CD4-positive, alpha-beta T cell treated with Interleukin-15 for 4 hours (primary cell): ENCODE results near the gene CACNA2D3.

Experiments
- DNase-seq: peaks from one replicate; pipeline ENCODE4 v3.0.0-alpha.2; 2020; ENCODE audit warnings: low spot score

The CACNA2D3 gene

DNA sequence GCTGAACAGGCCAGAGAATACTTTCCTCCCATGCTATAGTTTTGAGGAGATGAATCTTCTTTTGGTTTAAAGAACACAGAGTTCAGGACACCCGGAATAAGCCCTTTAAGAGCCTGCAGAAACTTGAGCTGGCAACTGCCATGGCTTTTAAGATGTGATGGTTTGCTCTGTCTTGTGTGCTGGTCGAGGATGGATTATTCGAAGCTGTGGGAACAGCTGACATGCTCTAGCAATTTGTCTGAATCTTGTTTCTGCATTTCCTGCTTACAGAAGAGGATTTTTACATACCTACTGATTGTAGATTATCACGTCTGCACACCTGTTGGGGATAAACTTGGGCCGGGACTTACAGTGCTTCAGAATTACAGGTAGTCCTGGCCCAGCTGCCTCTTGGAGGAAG is 408.6 kb downstream of the CACNA2D3 start:
- DNase-seq: no peak

DNA sequence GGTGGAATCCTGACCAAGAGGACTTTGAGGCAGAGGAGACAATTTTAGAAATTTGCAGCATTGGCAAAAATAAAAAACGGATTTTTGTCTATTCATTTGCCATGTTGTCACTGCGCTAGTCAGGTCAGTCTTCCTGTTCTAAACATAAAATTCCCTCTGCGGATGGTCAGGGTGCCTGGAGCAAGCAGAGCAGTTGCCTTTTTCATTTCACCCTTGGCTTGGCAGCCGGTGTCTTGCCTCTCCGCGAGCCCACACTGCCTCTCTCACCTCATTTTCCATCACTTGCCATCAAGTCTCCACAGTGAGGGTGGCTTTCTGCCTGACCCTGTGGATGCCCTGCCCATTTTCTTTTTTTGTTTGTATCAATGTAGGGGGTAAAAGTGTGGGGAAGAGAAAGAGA is 409.4 kb downstream of the CACNA2D3 start:
- DNase-seq: no peak

GRCh38 chr3:54533856-54534255 is 411.5 kb downstream of the CACNA2D3 start:
- DNase-seq: no peak

DNA sequence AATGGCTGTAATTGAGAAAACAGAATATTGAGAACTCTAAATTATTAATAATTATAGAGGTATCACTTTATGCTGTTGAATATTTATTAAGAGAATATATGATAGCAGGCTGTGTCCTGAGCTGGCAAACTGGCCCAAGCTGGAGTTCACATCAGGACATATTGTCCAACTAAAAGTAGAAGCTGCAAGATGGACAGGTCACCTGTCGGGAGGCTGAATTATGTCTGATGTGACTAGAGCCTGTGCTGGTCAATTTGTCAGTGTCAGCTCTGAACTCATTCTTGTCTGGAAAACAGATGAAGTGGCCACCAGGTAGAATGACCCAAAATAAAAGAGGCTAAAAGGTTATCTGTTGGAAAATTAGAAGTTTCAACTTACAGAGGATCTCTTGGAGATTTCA is 413.3 kb downstream of the CACNA2D3 start:
- DNase-seq: no peak

- no peak for DNase-seq
Observed at GRCh38 chr3:54536450-54536849, 414.1 kb downstream of the CACNA2D3 start.

GRCh38 chr3:54537506-54537905 is 415.2 kb downstream of the CACNA2D3 start:
- no peak for DNase-seq

DNA sequence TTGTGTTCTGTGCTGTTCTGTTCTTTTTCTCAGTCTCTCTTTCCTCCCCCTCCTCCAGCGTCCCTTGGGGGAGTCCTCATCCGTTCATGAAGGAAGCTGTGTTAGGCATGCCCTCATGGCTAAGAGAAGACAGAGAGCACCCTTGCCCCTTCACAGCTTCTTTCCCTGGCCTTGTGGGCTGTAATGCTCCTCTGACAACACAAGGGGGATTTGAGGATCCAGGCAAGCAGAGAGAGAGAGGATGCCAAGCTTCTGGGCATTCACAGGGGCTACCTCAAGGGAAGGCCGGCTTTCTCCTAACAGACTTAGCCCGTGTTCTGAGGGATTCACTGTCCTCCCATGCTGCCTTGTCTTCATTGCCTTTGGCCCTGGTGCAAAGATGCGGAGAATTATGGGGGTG is 416.0 kb downstream of the CACNA2D3 start:
- DNase-seq: no peak

- no peak for DNase-seq
Observed at GRCh38 chr3:54541369-54541768, 419.0 kb downstream of the CACNA2D3 start.

DNA sequence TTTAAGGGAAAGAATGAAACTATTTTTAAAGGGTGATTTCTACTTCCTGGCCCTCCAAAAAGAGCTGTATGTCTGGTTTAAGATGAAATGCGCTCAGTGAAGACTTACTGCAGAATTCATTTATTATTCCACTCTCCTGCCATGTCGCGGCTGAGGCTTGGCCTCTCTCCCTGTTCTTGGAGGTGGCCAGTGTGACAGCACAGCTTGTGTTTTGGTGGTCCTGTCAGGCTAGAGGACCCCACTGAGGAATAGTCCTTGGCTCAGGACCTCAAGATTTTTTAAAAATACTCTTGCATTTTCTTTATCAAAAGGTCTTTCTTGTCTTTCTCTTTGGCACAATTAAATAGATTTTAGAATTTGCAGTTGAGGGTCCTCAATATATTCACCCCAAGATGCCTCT is 421.1 kb downstream of the CACNA2D3 start:
- no peak for DNase-seq

DNA sequence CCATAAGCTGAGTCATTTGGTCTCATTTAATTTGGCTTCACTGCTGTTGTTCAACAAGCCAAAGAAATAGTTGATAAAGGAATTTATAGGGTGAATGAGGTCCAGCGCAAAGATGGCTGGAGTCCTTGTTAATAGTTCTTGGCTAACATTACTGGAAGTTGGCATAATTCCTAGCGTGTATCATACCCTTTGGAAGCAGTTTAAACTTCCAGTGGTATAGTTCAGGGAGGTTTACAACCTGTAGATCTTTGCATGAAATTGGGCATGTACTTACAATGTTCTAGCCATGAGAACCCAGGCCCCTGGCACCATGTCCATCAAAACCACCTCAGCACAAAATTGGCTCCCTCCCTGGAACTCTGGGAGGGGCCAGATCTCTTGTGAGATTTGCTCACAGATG is 424.7 kb downstream of the CACNA2D3 start:
- no peak for DNase-seq

- DNase-seq: no peak
Observed at GRCh38 chr3:54547846-54548245, 425.5 kb downstream of the CACNA2D3 start.

DNA sequence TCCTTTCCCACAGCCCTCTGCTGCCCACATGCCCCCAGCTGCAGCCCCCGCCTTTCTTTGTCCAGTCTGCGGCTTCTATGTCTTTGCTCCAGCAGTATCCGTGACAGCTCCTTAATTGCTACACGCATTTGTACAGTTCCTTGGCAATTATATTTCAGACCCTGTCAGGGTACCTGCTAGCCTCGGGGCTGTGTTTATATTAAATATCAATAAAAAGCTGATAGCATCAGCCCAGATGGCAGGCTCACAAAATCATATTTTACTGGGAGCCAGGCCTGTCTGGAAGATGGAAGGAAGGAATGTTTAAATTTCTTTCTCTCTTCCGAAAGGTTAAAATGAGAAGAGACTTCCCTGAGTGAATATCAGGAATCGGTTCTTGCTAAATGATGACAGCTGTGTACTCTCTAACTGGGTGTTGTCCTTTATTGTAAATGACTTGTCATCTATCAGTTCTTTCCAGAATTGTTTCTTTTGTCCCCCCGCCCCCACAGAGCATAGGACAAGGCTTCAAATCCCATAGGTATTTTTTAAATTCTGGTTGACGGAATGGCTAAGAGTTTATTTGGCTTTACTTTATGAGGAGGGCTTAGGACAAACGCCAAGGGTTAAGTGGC is 427.4 kb downstream of the CACNA2D3 start:
- DNase-seq: no peak

- DNase-seq: no peak
Observed at GRCh38 chr3:54550221-54550977, 428.0 kb downstream of the CACNA2D3 start.

- DNase-seq: no peak
Observed at GRCh38 chr3:54556630-54557029, 434.3 kb downstream of the CACNA2D3 start.

DNA sequence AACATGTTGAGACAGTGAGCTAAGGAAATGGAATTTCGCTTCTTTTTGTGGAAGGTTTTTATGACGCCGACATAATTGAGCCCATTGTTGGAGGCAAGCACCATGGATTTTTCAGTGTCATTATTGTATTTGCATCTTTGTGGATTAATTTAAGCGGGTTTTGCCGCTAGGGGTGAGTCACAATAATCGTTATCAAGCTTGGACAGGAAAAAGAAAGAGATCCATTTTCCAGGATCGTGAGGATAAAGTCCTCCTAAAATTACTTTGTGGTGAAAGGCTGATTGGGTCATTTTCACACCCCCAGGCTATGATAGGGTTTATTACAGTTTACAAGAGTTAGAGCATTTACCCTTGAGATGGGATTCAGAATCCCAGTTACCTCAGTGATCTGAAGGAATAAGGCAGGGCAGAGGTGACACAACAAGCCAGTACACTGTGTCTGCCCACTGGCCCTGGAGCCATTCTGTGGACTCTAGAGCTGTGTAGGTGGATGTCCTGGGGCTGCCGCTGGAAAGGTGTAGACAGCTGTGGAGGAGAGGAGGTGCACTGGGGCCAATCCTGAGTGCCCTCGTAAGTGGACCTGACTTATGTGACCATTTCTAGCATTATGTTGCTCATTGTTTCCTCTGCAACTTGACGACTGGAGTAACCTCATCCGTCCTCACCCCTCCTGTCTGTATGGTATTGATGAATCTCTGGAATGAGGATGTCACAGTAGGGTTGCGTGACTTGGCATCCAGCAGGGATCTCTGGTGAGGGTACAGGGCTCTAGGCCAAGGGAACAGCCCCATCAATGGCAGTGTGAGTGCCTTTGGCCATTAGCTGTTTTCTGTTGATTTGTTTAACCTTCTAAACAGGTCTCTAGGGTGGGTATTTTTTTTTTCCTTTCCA is 435.4 kb downstream of the CACNA2D3 start:
- DNase-seq: no peak

DNA sequence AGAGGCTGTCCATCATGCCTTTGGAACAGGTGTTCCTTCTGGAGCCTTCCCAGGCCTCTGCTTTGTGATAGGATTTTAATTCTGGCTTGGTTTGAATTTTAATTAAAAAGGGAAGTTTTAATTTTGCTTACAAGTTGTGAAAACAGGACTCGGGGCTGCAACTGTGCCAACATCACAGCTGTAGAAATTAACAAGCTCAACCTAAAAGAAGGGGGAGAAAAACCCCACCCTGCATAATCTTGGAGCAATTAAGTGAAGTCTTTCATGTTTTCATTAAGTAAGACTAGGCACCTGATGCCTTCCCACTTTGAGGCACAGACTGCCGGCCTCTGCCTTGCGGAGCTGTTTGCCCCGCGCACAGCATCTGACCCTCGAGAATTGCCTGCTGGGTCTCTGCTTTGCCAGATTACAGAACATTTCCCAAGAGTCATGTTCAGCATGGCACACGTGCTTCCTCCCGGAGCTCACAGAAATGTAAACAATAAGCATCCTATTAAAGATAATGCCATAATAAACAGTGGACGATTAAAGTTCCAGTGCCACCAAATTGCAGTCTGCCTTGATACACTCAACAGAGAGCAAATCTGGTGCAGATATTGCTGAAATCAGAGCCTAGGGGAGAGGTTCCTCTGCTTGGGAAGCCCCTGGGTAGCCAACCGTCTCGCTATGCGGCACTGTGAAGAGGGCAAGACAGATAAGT is 441.3 kb downstream of the CACNA2D3 start:
- no peak for DNase-seq

DNA sequence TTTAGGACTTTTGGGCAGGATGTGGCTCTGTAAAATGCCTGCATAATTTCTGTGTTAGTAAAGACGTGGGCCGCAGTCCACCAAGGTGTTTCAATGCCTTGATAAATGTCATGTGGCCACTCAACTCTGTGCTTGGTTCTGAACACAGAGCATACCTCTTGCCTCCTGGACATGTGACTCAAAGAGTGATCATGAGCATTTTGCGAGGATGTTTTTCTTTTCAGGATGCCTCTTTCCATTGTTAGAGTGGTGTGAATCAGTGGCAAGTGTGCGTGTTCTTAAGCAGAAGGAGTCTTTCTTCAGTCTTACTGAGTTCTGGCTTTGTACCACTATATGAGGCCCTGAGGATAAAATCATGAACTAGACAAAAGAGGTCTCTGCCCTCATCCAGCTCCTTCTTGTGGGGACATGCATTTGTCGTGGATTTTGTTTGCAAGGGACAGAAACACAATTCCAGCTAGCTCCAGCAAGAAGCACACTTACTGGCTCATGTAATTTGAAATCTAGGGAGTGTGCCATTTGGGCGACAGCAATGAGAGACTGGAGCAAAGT is 442.1 kb downstream of the CACNA2D3 start:
- DNase-seq: no peak

DNA sequence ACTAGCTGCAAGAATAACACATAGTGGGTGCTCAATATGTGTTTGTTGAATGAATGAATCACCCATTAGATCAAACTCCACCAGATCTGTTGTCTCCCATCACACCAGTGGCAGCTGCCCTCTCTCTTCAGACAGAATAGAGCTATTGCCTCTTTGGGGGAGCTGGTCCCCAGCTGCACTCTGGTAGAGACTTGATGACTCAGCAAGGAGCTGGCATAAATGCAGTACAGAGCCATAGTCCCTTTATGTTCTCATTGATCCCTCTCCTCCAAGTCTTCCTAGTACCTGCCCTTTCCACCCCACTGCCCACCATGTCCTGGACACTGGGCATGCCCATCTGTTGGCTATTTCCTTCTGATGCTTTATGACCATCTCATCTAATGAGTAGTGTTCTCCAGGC is 443.6 kb downstream of the CACNA2D3 start:
- DNase-seq: no peak

DNA sequence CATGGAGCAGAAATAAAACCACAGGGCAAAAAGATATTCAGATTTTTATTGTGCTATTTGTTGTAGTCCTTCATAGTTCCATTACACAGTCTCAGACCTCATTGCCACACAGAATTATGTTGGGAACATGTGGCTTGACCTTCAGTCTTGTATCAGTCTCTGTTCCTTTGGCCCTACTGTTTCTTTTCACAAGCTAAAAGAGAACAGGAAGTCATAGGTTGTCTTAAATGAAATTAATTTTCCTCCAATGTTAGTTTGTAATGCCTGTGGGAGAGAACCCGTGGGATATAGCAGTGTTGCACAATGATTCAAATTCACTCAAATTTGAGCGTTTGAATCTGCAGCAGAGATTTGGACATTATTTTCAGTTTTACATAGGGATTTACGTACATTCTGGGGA is 445.6 kb downstream of the CACNA2D3 start:
- DNase-seq: no peak

DNA sequence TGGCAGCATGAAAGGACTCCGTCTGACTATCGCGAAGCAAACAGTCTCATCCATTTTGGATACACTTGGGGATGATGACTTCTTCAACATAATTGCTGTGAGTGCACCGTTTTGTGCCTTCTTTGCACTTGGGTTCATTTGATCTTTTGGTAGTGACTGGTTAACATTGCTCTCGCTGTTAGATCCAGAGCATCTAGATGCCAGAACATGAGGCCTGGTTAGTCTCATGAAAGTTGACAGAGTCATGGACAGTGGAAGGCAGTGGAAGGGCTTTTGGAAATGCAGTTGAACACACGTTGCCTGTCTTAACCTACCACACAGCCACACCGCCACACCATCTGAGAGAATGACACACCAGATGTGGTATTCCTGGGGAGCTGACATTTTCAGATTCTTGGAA is 447.7 kb downstream of the CACNA2D3 start:
- DNase-seq: no peak

DNA sequence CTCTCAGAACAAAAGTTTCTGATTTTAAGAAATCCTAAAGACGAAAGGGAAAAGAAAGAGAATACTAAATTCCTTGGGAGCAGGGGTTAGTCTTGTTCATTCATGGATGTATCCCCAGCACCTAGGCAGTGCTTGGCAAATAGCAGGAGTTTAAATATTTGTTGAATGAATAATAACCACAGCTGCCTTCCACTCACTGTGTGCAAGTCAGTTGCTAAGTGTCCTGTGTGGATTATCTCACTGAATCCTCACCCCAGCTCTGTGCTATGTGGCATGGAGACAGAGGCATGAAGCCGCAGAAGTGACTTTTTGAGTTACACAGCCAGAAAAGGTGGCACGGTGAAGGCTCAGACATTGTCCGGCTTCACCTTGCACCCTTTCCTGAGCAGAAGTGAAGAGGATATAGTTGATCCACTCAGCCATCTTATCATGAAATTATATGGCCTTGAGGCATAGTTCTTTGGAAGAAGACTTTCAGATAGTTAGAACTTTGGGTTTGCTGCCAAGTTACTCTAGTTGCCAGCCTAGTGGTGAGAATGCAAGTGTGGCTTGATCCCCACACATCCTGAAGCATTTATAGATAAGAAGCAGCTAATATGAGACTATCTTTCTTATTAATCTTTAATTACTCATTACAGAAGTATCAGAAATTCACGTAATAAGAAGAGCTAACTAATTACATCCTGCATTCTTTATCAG is 450.0 kb downstream of the CACNA2D3 start:
- no peak for DNase-seq
